ENCODE measurements around the gene KLHL3. TPM values are rescaled to one million over a fixed set of nuclear protein-coding genes. Genes with fewer than 3 reads are reported as not detected.

KLHL3 gene
- polyA plus RNA-seq, 1 experiment = 2.2 TPM

DNA sequence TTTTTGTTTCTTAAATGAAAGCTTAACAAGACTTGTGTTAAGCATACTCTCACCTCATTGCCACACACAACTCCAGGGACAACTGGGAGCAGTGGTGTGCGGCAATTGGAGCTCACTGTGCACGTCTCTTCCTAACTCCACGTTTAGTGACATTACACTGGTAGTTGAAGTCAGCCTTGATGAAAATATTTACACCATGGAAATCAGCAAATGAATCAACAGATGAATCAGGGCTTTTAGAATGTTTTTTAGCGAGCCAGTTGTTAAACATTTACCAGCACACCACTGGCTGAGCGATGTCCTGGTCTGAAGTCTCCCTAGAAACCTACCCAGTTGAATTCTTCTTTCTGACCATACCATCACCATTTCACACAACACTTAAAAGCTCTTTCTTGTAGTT lies 67.3 kb downstream of the KLHL3 start:
- no peaks in the 10 kb centered on the region; the same call in 1 of the 2 replicates for H3K9me3 ChIP-seq (ENCODE audit: control insufficient read depth, insufficient read depth, low read length)
- H3K27me3 ChIP-seq (ENCODE audit: control insufficient read depth, insufficient read depth, low read length) = no peaks in the 10 kb centered on the region
- no peak for DNase-seq (ENCODE audit: low read depth, low spot score)
- no peak overlapping the region for H3K27ac ChIP-seq (ENCODE audit: low read depth, low read length)
- H3K4me3 ChIP-seq (ENCODE audit: low read depth, low read length) = no peak overlapping the region
- ChIA-PET POLR2A (no interaction called here), CTCF (interaction anchor here (1.1 to 3.8 kb wide), 3 partner anchors 9 to 110 kb away, joined by 4 to 43 read pairs (median 10); no protein-coding TSS in a partner anchor)
- TF ChIP-seq, protein P1, sequence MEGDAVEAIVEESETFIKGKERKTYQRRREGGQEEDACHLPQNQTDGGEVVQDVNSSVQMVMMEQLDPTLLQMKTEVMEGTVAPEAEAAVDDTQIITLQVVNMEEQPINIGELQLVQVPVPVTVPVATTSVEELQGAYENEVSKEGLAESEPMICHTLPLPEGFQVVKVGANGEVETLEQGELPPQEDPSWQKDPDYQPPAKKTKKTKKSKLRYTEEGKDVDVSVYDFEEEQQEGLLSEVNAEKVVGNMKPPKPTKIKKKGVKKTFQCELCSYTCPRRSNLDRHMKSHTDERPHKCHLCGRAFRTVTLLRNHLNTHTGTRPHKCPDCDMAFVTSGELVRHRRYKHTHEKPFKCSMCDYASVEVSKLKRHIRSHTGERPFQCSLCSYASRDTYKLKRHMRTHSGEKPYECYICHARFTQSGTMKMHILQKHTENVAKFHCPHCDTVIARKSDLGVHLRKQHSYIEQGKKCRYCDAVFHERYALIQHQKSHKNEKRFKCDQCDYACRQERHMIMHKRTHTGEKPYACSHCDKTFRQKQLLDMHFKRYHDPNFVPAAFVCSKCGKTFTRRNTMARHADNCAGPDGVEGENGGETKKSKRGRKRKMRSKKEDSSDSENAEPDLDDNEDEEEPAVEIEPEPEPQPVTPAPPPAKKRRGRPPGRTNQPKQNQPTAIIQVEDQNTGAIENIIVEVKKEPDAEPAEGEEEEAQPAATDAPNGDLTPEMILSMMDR (IDR thresholded peaks at IDR 0.05; ENCODE audit: low read depth, low read length) = no peak

DNA sequence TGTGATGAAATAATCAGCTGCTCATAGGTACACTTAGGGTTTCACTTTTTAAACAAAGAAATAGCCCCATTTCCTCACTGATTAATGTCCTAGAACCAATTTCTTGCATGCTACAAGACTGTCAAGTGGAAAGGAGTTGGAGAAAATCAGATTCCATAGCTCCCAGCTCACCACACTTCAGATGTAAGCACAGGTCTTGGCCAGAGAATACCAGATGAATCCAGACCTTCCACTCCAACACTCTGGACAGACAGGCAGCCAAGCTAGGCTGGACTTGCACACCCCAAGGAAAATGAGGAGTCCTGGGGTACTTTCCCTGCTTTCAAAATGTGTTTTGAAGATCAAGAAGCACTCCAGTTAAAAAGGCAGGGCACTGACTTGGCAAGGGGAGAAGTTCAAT lies 68.5 kb downstream of the KLHL3 start:
- no peak overlapping the region for H3K27ac ChIP-seq (ENCODE audit: low read depth, low read length)
- CTCF ChIA-PET = interaction anchor here (0.8 to 1.4 kb wide), 2 partner anchors 63 to 112 kb away, joined by 3 to 5 read pairs; no protein-coding TSS in a partner anchor
- H3K4me3 ChIP-seq (ENCODE audit: low read depth, low read length) = no peak overlapping the region
- POLR2A ChIA-PET = no interaction called here
- no peaks in the 10 kb centered on the region for H3K27me3 ChIP-seq (ENCODE audit: control insufficient read depth, insufficient read depth, low read length)
- no peaks in the 10 kb centered on the region; the same call in 1 of the 2 replicates for H3K9me3 ChIP-seq (ENCODE audit: control insufficient read depth, insufficient read depth, low read length)
- no peak for DNase-seq (ENCODE audit: low read depth, low spot score)
- TF ChIP-seq, protein P1 (IDR thresholded peaks at IDR 0.05; ENCODE audit: low read depth, low read length) = no peak

DNA sequence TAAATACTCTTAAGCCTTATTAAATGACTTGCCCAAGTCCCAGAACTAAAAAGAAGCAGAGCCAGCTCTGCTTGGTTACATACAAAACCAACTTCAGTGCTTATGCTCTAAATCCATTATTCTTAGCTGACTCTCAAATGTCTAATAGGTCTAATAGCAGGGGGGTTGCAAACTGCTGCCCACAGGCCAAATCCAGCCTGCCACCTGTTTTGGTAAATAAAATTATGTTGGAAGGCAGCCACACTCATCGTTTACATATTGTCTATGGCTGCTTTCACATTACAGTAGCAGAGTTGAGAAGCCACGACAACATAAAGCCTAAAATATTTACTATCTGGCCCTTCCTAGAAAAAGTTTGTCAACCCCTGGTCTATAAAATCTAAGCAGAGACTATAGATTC lies 69.0 kb downstream of the KLHL3 start:
- Histone ChIP-seq H3K9me3 (ENCODE audit: control insufficient read depth, insufficient read depth, low read length) (no peaks in the 10 kb centered on the region; the same call in 1 of the 2 replicates), H3K4me3 (ENCODE audit: low read depth, low read length) (no peak overlapping the region), H3K27me3 (ENCODE audit: control insufficient read depth, insufficient read depth, low read length) (no peaks in the 10 kb centered on the region), H3K27ac (ENCODE audit: low read depth, low read length) (no peak overlapping the region)
- ChIA-PET CTCF (interaction anchor here (1.4 to 1.7 kb wide), 2 partner anchors 76 to 112 kb away, joined by 5 to 13 read pairs; no protein-coding TSS in a partner anchor), POLR2A (no interaction called here)
- TF ChIP-seq, protein P1 (IDR thresholded peaks at IDR 0.05; ENCODE audit: low read depth, low read length) = no peak
- no peak for DNase-seq (ENCODE audit: low read depth, low spot score)

DNA sequence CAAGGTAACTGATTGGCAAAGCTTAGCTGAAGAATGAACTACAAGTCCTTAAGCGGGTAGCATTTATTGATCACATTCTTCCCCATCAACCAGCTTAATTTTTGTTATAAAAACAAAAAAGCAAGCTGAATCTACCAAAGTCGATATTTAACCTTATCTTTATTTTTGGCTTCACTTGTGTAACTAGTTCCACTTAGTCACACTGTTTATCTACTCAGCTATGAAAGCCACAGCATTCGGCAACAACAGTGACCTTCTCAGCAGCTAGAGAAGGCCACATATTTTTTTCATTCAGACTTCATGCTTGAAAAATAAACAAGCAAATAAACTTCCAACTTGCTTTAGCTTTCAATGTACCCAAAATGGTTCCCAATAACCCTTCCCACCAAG lies 69.4 kb downstream of the KLHL3 start:
- Histone ChIP-seq H3K4me3 (ENCODE audit: low read depth, low read length) (no peak overlapping the region), H3K27me3 (ENCODE audit: control insufficient read depth, insufficient read depth, low read length) (no peaks in the 10 kb centered on the region), H3K9me3 (ENCODE audit: control insufficient read depth, insufficient read depth, low read length) (no peaks in the 10 kb centered on the region), H3K27ac (ENCODE audit: low read depth, low read length) (no peak overlapping the region)
- ChIA-PET POLR2A (no interaction called here), CTCF (interaction anchor here (1.4 to 1.7 kb wide), 2 partner anchors 76 to 113 kb away, joined by 5 to 13 read pairs; no protein-coding TSS in a partner anchor)
- DNase-seq (ENCODE audit: low read depth, low spot score) = no peak
- TF ChIP-seq, protein P1 (IDR thresholded peaks at IDR 0.05; ENCODE audit: low read depth, low read length) = no peak

DNA sequence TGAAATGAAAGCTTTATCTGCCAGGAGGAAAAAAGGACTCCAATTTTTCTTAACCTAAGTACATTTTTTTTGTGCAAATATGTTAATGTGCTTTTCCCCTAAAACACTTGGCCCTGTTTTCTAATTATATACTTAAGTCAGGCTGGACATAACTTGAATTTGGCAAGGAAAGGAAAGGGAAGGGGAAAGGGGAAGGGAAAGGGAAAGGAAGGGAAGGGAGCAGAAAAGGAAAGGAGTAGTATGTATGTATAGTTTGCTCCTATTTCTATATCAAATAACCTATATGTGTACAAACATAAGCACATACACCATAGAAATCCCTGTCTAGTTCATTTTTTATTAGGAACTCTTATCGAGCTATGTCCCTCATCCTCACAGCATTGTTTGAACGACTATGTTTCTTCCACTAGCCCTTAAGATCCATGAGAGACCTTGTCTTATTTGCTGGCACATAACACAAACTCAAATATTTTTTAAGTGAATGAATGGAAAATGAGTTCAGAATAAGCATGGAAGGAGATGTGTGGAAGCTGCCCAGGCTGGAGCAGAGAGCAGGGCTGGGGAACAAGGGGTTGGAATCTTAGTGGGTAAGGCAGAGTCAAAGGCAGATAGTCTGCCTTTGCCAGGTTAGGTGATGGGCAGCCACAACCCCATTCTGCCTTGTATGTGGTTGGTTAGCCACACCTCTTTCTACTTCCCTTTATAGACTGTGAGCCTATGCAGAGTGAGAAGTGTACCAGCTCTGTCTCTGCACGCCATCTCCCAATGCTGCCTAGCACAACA lies 70.0 kb downstream of the KLHL3 start:
- ChIA-PET POLR2A (no interaction called here), CTCF (interaction anchor here (1.4 to 1.7 kb wide), 2 partner anchors 77 to 114 kb away, joined by 5 to 13 read pairs; no protein-coding TSS in a partner anchor)
- DNase-seq (ENCODE audit: low read depth, low spot score) = no peak
- no peaks in the 10 kb centered on the region for H3K9me3 ChIP-seq (ENCODE audit: control insufficient read depth, insufficient read depth, low read length)
- H3K27ac ChIP-seq (ENCODE audit: low read depth, low read length) = no peak overlapping the region
- H3K27me3 ChIP-seq (ENCODE audit: control insufficient read depth, insufficient read depth, low read length) = no peaks in the 10 kb centered on the region
- H3K4me3 ChIP-seq (ENCODE audit: low read depth, low read length) = no peak overlapping the region
- TF ChIP-seq, protein P1 (IDR thresholded peaks at IDR 0.05; ENCODE audit: low read depth, low read length) = no peak
